Measurements from ENCODE around the gene DCUN1D2.

DNA sequence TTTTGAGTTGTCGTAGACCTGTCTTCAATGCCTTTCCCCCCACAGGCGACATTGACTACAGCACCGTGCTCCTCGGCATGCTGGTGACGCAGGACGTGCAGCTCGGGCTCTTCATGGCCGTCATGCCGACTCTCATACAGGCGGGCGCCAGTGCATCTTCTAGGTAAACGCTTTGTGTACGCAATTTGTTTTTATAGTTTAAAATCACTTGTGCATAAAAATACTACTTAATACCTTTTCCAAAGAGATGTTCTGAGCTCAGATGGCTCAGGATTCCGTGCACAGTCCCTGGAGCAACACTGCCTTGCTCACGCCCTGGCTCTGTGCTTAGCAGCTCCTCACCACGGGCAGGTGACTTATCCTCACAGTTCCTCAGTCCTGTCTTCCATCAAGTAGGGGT, 30.1 kb upstream of the DCUN1D2 start:
- TF ChIP-seq, protein P1, sequence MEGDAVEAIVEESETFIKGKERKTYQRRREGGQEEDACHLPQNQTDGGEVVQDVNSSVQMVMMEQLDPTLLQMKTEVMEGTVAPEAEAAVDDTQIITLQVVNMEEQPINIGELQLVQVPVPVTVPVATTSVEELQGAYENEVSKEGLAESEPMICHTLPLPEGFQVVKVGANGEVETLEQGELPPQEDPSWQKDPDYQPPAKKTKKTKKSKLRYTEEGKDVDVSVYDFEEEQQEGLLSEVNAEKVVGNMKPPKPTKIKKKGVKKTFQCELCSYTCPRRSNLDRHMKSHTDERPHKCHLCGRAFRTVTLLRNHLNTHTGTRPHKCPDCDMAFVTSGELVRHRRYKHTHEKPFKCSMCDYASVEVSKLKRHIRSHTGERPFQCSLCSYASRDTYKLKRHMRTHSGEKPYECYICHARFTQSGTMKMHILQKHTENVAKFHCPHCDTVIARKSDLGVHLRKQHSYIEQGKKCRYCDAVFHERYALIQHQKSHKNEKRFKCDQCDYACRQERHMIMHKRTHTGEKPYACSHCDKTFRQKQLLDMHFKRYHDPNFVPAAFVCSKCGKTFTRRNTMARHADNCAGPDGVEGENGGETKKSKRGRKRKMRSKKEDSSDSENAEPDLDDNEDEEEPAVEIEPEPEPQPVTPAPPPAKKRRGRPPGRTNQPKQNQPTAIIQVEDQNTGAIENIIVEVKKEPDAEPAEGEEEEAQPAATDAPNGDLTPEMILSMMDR (IDR thresholded peaks at IDR 0.05), result no peak
- TF ChIP-seq POLR2A (IDR thresholded peaks at IDR 0.05) (no peak), POLR2AphosphoS5 (IDR thresholded peaks at IDR 0.05) (no peak)

Data from breast epithelium (tissue), 3 donors.